ENCODE data around the gene FBXO27. TPM values are rescaled to one million over a fixed set of nuclear protein-coding genes. Genes with fewer than 3 reads are reported as not detected.

Gene FBXO27
- total and polyA plus RNA-seq, 2 of the 8 experiments (the other 6 are each of a cell fraction or from before 2014, with no cell fraction given) = 10.9 to 25.5 TPM

- 1% methylated on average over 36 of the region's 49 CpGs; no CpG with 5 or more reads in 1 of the 2 experiments for WGBS, 2 experiments (ENCODE audit: extremely low coverage in 1 of 2, insufficient coverage in 1 of 2, insufficient read length in 1 of 2, insufficient replicate concordance in 2 of 2, low coverage in 1 of 2, low lambda C conversion rate in 2 of 2, missing lambda C conversion rate in 1 of 2)
- Histone ChIP-seq H2BK20ac (ENCODE audit: low read length) (no peak overlapping the region), H3K79me2 (ENCODE audit: control insufficient read depth in 1 of 2, insufficient read depth in 2 of 2, low read length in 2 of 2) (no peaks in the 10 kb centered on the region), H3K56ac (replicated peaks; ENCODE audit: insufficient read length, low read depth, low read length) (peak overlapping the region; percentile 77), H3K23ac (ENCODE audit: insufficient read length) (no peak overlapping the region), H2BK12ac (ENCODE audit: low read depth, low read length) (no peak overlapping the region), H3K18ac (ENCODE audit: extremely low read depth, low read length) (peak overlapping the region; percentile 90), H4K5ac (ENCODE audit: insufficient read length, low read depth, low read length) (peak overlapping the region; percentile 28), H2BK15ac (ENCODE audit: low read length) (no peak overlapping the region), H2BK5ac (ENCODE audit: low read depth, low read length) (peak overlapping the region; percentile 30), H3K36me3 (ENCODE audit: control insufficient read depth in 2 of 4, insufficient read depth in 4 of 4, low read length in 3 of 4) (peaks cover 0 to 22% (median 13%) of the 10 kb centered on the region in 4 experiments; a peak in 7 of 8 replicates), H3K9ac (replicated peaks in 1 of 4; ENCODE audit: extremely low read depth in 1 of 4, low read depth in 3 of 4, low read length in 3 of 4) (peak overlapping the region in 2 of 4 experiments; percentile 58 to 60; a peak in 4 of 7 replicates), H3K4me3 (ENCODE audit: extremely low read depth in 1 of 4, insufficient read depth in 2 of 4, low read depth in 3 of 4, low read length in 4 of 4) (peak overlapping the region; percentile 68 to 91 (median 80)), H3K4me1 (replicated peaks in 1 of 4; ENCODE audit: control insufficient read depth in 3 of 4, insufficient read depth in 4 of 4, low read length in 3 of 4) (peaks cover 0 to 6% (median 4%) of the 10 kb centered on the region in 4 experiments; a peak in 5 of 7 replicates), H2AFZ (ENCODE audit: low read length) (no peak overlapping the region), H3K14ac (ENCODE audit: insufficient read length) (no peak overlapping the region), H4K91ac (replicated peaks; ENCODE audit: insufficient read length, low read length) (peak overlapping the region; percentile 42), H3K9me3 (ENCODE audit: insufficient read depth in 2 of 2, low read depth in 1 of 2, low read length in 1 of 2) (peaks cover 7 to 8% of the 10 kb centered on the region in 2 experiments; a peak in 2 of 4 replicates), H3K27ac (ENCODE audit: low read depth, low read length) (no peak overlapping the region), H3K23me2 (ENCODE audit: low read depth, low read length) (peaks cover 5% of the 10 kb centered on the region; the same call in 1 of the 2 replicates), H4K20me1 (replicated peaks in 1 of 2; ENCODE audit: control insufficient read depth in 1 of 2, insufficient read depth in 2 of 2, low read length in 2 of 2) (no peaks in the 10 kb centered on the region), H3K79me1 (ENCODE audit: low read depth, low read length) (no peaks in the 10 kb centered on the region), H2AK5ac (ENCODE audit: low read depth, low read length) (no peak overlapping the region), H4K8ac (ENCODE audit: extremely low read depth, insufficient read depth, low read length) (peak overlapping the region; percentile 76; the same call in 1 of the 2 replicates), H2BK120ac (replicated peaks; ENCODE audit: low read depth, low read length) (no peak overlapping the region), H3K4me2 (ENCODE audit: insufficient read depth in 1 of 2, low read depth in 2 of 2, low read length in 2 of 2) (peak overlapping the region; percentile 76 to 87), H3K4ac (replicated peaks; ENCODE audit: insufficient read length, low read depth, low read length) (no peak overlapping the region), H3K27me3 (replicated peaks in 1 of 4; ENCODE audit: control insufficient read depth in 3 of 4, extremely low read depth in 1 of 4, insufficient read depth in 3 of 4, low read length in 3 of 4) (no peaks in the 10 kb centered on the region)
- POLR2A ChIA-PET (ENCODE audit: partially characterized antibody) = interaction anchor here (0.6 to 2.5 kb wide), 3 partner anchors 11 to 636 kb away, joined by 3 to 14 read pairs (median 6); no protein-coding TSS in a partner anchor
- CTCF ChIA-PET (ENCODE audit: partially characterized antibody) = interaction anchor here (2.0 kb wide), 1 partner anchor 20 kb away, joined by 8 read pairs; no protein-coding TSS in a partner anchor
- peak; percentile 97 to 99 for DNase-seq (ENCODE audit: low read depth in 1 of 2, low spot score in 2 of 2)
- FAIRE-seq = no peak
- TF ChIP-seq TBP (IDR thresholded peaks at IDR 0.05; ENCODE audit: low read depth, low read length) (0 out of 2 replicates have a peak, but pooled peaks have one; percentile 10), JUN (IDR thresholded peaks at IDR 0.05; ENCODE audit: low read depth, low read length) (no peak), FOSL1 (IDR thresholded peaks at IDR 0.05; ENCODE audit: insufficient read depth, low read depth, low read length) (no peak), KDM5A (IDR thresholded peaks at IDR 0.05; ENCODE audit: low read length) (no peak), MAFK (IDR thresholded peaks at IDR 0.05; ENCODE audit: low read depth, low read length) (no peak), EGR1 (IDR thresholded peaks at IDR 0.05; ENCODE audit: borderline replicate concordance, low read depth, low read length) (no peak), CBX8 (IDR thresholded peaks at IDR 0.05; ENCODE audit: borderline replicate concordance, low read depth, low read length) (no peak), RFX5 (IDR thresholded peaks at IDR 0.05; ENCODE audit: borderline replicate concordance, low read depth, low read length) (no peak), SIRT6 (IDR thresholded peaks at IDR 0.05; ENCODE audit: low read length) (no peak), CHD2 (IDR thresholded peaks at IDR 0.05; ENCODE audit: low read length) (no peak), KDM1A (IDR thresholded peaks at IDR 0.05; ENCODE audit: borderline replicate concordance, low read length) (no peak), EZH2 (IDR thresholded peaks at IDR 0.05; ENCODE audit: low read depth, low read length, severe bottlenecking) (no peak)
Observed at GRCh38 chr19:39031368-39032062, 834 bp downstream of the FBXO27 start.

Measured in H1 (cell line).